Prostate gland (tissue), 2 donors: Measurements from ENCODE around the gene ADARB1. TPM values are rescaled to one million over a fixed set of nuclear protein-coding genes. Genes with fewer than 3 reads are reported as not detected.
A peak's percentile ranks its signal among the peaks of the same experiment; 100 is the strongest.
"Not testable (repeated sequence)": the region's sequence is repeated elsewhere in the genome, so short reads cannot be mapped to it uniquely, and the experiment has no call there.

Experiments
- DNase-seq: peaks from one replicate; pipeline ENCODE4 v3.0.0-alpha.2; 2019; ENCODE audit warnings: low spot score
- H3K27ac ChIP-seq, 2 donors: fragments of 200-600 bp; sonication (generic); 2 replicates each; pipeline ENCODE4 v1.5.1; 2017 to 2019
- H3K27me3 ChIP-seq: fragments of 200-600 bp; sonication (generic); replicated peaks from 2 replicates; pipeline ENCODE4 v1.5.1; 2019; ENCODE audit not compliant: insufficient read depth
- H3K36me3 ChIP-seq, 2 donors: fragments of 200-600 bp; sonication (generic); 1 replicate in 1 of 2; 2 replicates in 1 of 2; pipeline versions ENCODE4 v1.5.1 to v1.8.1; 2017 to 2019
- H3K4me1 ChIP-seq: fragments of 200-600 bp; sonication (generic); replicated peaks from 2 replicates; pipeline ENCODE4 v1.5.1; 2019
- H3K4me3 ChIP-seq, 2 donors: fragments of 200-600 bp; sonication (generic); 2 replicates each; pipeline ENCODE4 v1.5.1; 2017 to 2019
- H3K9me3 ChIP-seq: fragments of 200-600 bp; sonication (generic); 2 replicates; pipeline ENCODE4 v1.5.1; 2017
- CTCF ChIP-seq, 4 experiments: fragments of 200-600 bp in 2 of 4; fragments of 450-650 bp in 2 of 4; sonication (generic) in 2 of 4; IDR thresholded peaks; 1 replicate in 3 of 4; 2 replicates in 1 of 4; pipeline ENCODE4 v1.5.1; 2016 to 2019; ENCODE audit warnings: antibody characterized with exemption in 4 of 4, mild to moderate bottlenecking in 2 of 4, moderate library complexity in 2 of 4
- POLR2A ChIP-seq: fragments of 450-650 bp; IDR thresholded peaks from one replicate; pipeline ENCODE4 v1.6.1; 2016; ENCODE audit warnings: antibody characterized with exemption, mild to moderate bottlenecking
- POLR2AphosphoS5 ChIP-seq: sonication (generic); formaldehyde crosslinking; IDR thresholded peaks from one replicate; pipeline ENCODE4 v1.6.1; 2017; ENCODE audit warnings: antibody characterized with exemption
- WGBS: methylation state at CpG from one replicate; pipeline ENCODE4 v1.1.5; 2018; 5-methylcytosine and 5-hydroxymethylcytosine counted together
- intact Hi-C: fragments of 100-400 bp; cut with DNase I; formaldehyde crosslinking; loops from one replicate; pipeline ENCODE4 v1.14.2; 2022
- total RNA-seq, 2 donors: library from RNA; depleted of rRNA; stranded (reverse); fragments of >200 nt; gene quantifications; one replicate each; pipeline ENCODE4 v1.1.0, GENCODE V29; 2016

Gene ADARB1
- total RNA-seq, 2 donors from 2014 or later: 21.0 to 30.9 TPM

GRCh38 chr21:45136927-45137611 is 62.7 kb downstream of the ADARB1 start:
- TF ChIP-seq POLR2A (no peak), POLR2AphosphoS5 (peak; percentile 39), CTCF (IDR thresholded peaks at IDR 0.05) (peak; percentile 41 to 85 (median 84))
- intact Hi-C loops: loop anchor here (2.0 kb wide), 1 partner anchor 186 kb away; no protein-coding TSS in a partner anchor
- H3K27ac ChIP-seq: no peak overlapping the region

GRCh38 chr21:45137612-45137937 is 63.2 kb downstream of the ADARB1 start:
- intact Hi-C loops: loop anchor here (2.0 kb wide), 1 partner anchor 187 kb away; no protein-coding TSS in a partner anchor

More at GRCh38 chr21:45136927-45137611, 62.7 kb downstream of the ADARB1 start:
- no peaks in the 10 kb centered on the region for H3K9me3 ChIP-seq
- WGBS: 48% methylated on average over 11 of the region's 11 CpGs
- H3K4me1 ChIP-seq: no peaks in the 10 kb centered on the region
- H3K4me3 ChIP-seq: no peak overlapping the region
- no peaks in the 10 kb centered on the region for H3K36me3 ChIP-seq
- H3K27me3 ChIP-seq: no peaks in the 10 kb centered on the region
- peak; percentile 81 for DNase-seq

GRCh38 chr21:45138199-45139002 is 64.0 kb downstream of the ADARB1 start:
- Histone ChIP-seq H3K4me1 (no peaks in the 10 kb centered on the region), H3K9me3 (no peaks in the 10 kb centered on the region), H3K36me3 (no peaks in the 10 kb centered on the region), H3K27ac (no peak overlapping the region), H3K4me3 (no peak overlapping the region), H3K27me3 (no peaks in the 10 kb centered on the region)
- WGBS: 56% methylated on average over 12 of the region's 12 CpGs
- TF ChIP-seq CTCF (IDR thresholded peaks at IDR 0.05) (peak; percentile 47 to 64 (median 52)), POLR2A (no peak)
- intact Hi-C loops: no loop called here
- no peak for DNase-seq

More at GRCh38 chr21:45137612-45137937, 63.2 kb downstream of the ADARB1 start:
- H3K9me3 ChIP-seq: no peaks in the 10 kb centered on the region
- no peaks in the 10 kb centered on the region for H3K36me3 ChIP-seq
- no peak overlapping the region for H3K4me3 ChIP-seq
- no peak for TF ChIP-seq POLR2AphosphoS5
- TF ChIP-seq CTCF (IDR thresholded peaks at IDR 0.05): no peak
- TF ChIP-seq POLR2A: no peak
- DNase-seq: no peak
- no peak overlapping the region for H3K27ac ChIP-seq
- no peaks in the 10 kb centered on the region for H3K27me3 ChIP-seq
- H3K4me1 ChIP-seq: no peaks in the 10 kb centered on the region

GRCh38 chr21:45139003-45139360 is 64.6 kb downstream of the ADARB1 start:
- H3K4me3 ChIP-seq, H3K27me3 ChIP-seq, intact Hi-C loops, H3K9me3 ChIP-seq, DNase-seq, H3K27ac ChIP-seq, H3K4me1 ChIP-seq, H3K36me3 ChIP-seq: not testable (repeated sequence)
- 94% methylated on average over 7 of the region's 7 CpGs for WGBS

- H3K27ac ChIP-seq: no peak overlapping the region
- no peak for TF ChIP-seq CTCF (IDR thresholded peaks at IDR 0.05)
- TF ChIP-seq POLR2AphosphoS5: no peak
- no peak for TF ChIP-seq POLR2A
- H3K36me3 ChIP-seq: no peaks in the 10 kb centered on the region
- no peaks in the 10 kb centered on the region for H3K27me3 ChIP-seq
- H3K4me3 ChIP-seq: no peak overlapping the region
- H3K4me1 ChIP-seq: no peaks in the 10 kb centered on the region
- H3K9me3 ChIP-seq: no peaks in the 10 kb centered on the region
- WGBS: 96% methylated on average over 13 of the region's 13 CpGs
- intact Hi-C loops: no loop called here
- no peak for DNase-seq
Measured at GRCh38 chr21:45139473-45139872, 65.1 kb downstream of the ADARB1 start.
